HCT116 (cell line): ENCODE measurements around the gene PPP1R13L. TPM values are rescaled to one million over a fixed set of nuclear protein-coding genes. Genes with fewer than 3 reads are reported as not detected.
"Not testable (repeated sequence)": the region's sequence is repeated elsewhere in the genome, so short reads cannot be mapped to it uniquely, and the experiment has no call there.

Source experiments
- ATAC-seq: fragments of 200-7000 bp; cut with Tn5 transposase; 2 replicates; pipeline ENCODE4 v1.9.1; 2020; ENCODE audit warnings: mild to moderate bottlenecking, moderate library complexity
- BruUV-seq: library from RNA; stranded (reverse); fragments of 400-500 nt; replicated peaks from 2 replicates; lab custom pipeline; 2021; lab: Mats Ljungman, UMichigan
- CTCF ChIA-PET: fragments of 300-600 bp; sonication (Branson Sonifier 250); formaldehyde crosslinking; loops from one replicate; lab custom pipeline; 2021; ENCODE audit warnings: antibody characterized with exemption; lab: Charles Lee
- POLR2A ChIA-PET: fragments of 300-600, 350-600 bp; sonication (Branson Sonifier 250); formaldehyde crosslinking; loops from one replicate; lab custom pipeline; 2021; ENCODE audit warnings: antibody characterized with exemption; lab: Charles Lee
- RAD21 ChIA-PET, 2 experiments: fragments of 300-600 bp; sonication (Branson Sonifier 250); formaldehyde crosslinking; loops; one replicate each; lab custom pipeline; 2023; ENCODE audit warnings: low total read pairs in 2 of 2; ENCODE audit not compliant: uncharacterized antibody in 2 of 2, unreplicated experiment in 2 of 2, low non-redundant PET in 1 of 2; lab: Charles Lee
- DNase-seq: peaks from one replicate; pipeline ENCODE4 v3.0.0-alpha.2; 2010; ENCODE audit warnings: low read depth, low spot score
- H2AFZ ChIP-seq: fragments of 200-600 bp; shearing (Covaris generic), sonication (generic); 2 replicates; pipeline ENCODE4 v1.6.1; 2017; ENCODE audit warnings: low read depth, mixed run types, mixed read lengths, antibody characterized with exemption, low read length; ENCODE audit not compliant: poor library complexity, severe bottlenecking
- H3K27ac ChIP-seq: 2 replicates; pipeline ENCODE4 v1.5.1; 2012; ENCODE audit warnings: low read depth, low read length
- H3K27me3 ChIP-seq: fragments of 200-600 bp; sonication (generic); 2 replicates; pipeline ENCODE4 v1.6.1; 2016; ENCODE audit warnings: mixed run types, low read length, mixed read lengths; ENCODE audit not compliant: insufficient read depth
- H3K36me3 ChIP-seq, 2 experiments: fragments of 200-500 bp in 1 of 2; fragments of 200-600 bp in 1 of 2; sonication (Bioruptor generic) in 1 of 2; sonication (generic) in 1 of 2; 2 replicates each; pipeline versions ENCODE4 v1.5.1 to v1.6.1; 2014 to 2016; ENCODE audit warnings: low read length in 2 of 2, inconsistent platforms in 1 of 2, mixed read lengths in 1 of 2, mixed run types in 1 of 2; ENCODE audit not compliant: insufficient read depth in 2 of 2, control insufficient read depth in 1 of 2
- H3K4me1 ChIP-seq, 2 experiments: fragments of 200-600 bp in 1 of 2; sonication (generic) in 1 of 2; 2 replicates each; pipeline versions ENCODE4 v1.5.1 to v1.6.1; 2012 to 2017; ENCODE audit warnings: low read length in 2 of 2, inconsistent platforms in 1 of 2, mild to moderate bottlenecking in 1 of 2, mixed read lengths in 1 of 2, mixed run types in 1 of 2, moderate library complexity in 1 of 2; ENCODE audit not compliant: insufficient read depth in 2 of 2, control insufficient read depth in 1 of 2
- H3K4me2 ChIP-seq: fragments of 200-600 bp; sonication (generic); 2 replicates; pipeline ENCODE4 v1.6.1; 2017; ENCODE audit warnings: mixed run types, low read length, mixed read lengths
- H3K4me3 ChIP-seq, 2 experiments: fragments of 200-600 bp in 1 of 2; sonication (generic) in 1 of 2; replicated peaks in 1 of 2; 2 replicates each; pipeline ENCODE4 v1.5.1; 2011 to 2016; ENCODE audit warnings: low read length in 2 of 2, control low read depth in 1 of 2, low read depth in 1 of 2, mild to moderate bottlenecking in 1 of 2, mixed read lengths in 1 of 2, mixed run types in 1 of 2
- H3K79me2 ChIP-seq: fragments of 200-600 bp; sonication (generic); 2 replicates; pipeline ENCODE4 v1.6.1; 2017; ENCODE audit warnings: mild to moderate bottlenecking, mixed run types, low read length, moderate library complexity, mixed read lengths; ENCODE audit not compliant: insufficient read depth
- H3K9ac ChIP-seq: fragments of 200-600 bp; sonication (generic); 2 replicates; pipeline ENCODE4 v1.6.1; 2016; ENCODE audit warnings: low read length, mixed read lengths
- H3K9me2 ChIP-seq: fragments of 200-600 bp; sonication (generic), shearing (Covaris generic); 2 replicates; pipeline ENCODE4 v1.6.1; 2017; ENCODE audit warnings: mixed run types, mild to moderate bottlenecking, moderate library complexity; ENCODE audit not compliant: insufficient read depth
- H3K9me3 ChIP-seq, 2 experiments: fragments of 200-500 bp in 1 of 2; fragments of 200-600 bp in 1 of 2; sonication (Bioruptor generic) in 1 of 2; sonication (generic) in 1 of 2; 2 replicates each; pipeline ENCODE4 v1.6.1; 2014 to 2017; ENCODE audit warnings: low read length in 2 of 2, mixed read lengths in 2 of 2, inconsistent platforms in 1 of 2, low read depth in 1 of 2, mild to moderate bottlenecking in 1 of 2, mixed run types in 1 of 2, moderate library complexity in 1 of 2; ENCODE audit not compliant: control insufficient read depth in 1 of 2, insufficient read depth in 1 of 2
- H4K20me1 ChIP-seq: fragments of 200-600 bp; sonication (generic), shearing (Covaris generic); 2 replicates; pipeline ENCODE4 v1.6.1; 2017; ENCODE audit warnings: mixed run types, mild to moderate bottlenecking, moderate library complexity; ENCODE audit not compliant: insufficient read depth
- EGR1 ChIP-seq: IDR thresholded peaks from 2 replicates; pipeline ENCODE4 v1.6.1; 2012; ENCODE audit warnings: low read depth
- FOSL1 ChIP-seq: IDR thresholded peaks from 2 replicates; pipeline ENCODE4 v1.6.1; 2012; ENCODE audit warnings: low read depth
- intact Hi-C: fragments of 100-400 bp; cut with micrococcal nuclease; formaldehyde crosslinking; loops from 2 replicates; pipeline ENCODE4 v1.10.0; 2022
- total RNA-seq: library from RNA; stranded (reverse); gene quantifications from one replicate; pipeline ENCODE4 v1.2.1, GENCODE V29; 2021; ENCODE audit not compliant: unreplicated experiment

Gene PPP1R13L
- total RNA-seq, 1 experiment from 2014 or later, result 89.1 TPM

DNA sequence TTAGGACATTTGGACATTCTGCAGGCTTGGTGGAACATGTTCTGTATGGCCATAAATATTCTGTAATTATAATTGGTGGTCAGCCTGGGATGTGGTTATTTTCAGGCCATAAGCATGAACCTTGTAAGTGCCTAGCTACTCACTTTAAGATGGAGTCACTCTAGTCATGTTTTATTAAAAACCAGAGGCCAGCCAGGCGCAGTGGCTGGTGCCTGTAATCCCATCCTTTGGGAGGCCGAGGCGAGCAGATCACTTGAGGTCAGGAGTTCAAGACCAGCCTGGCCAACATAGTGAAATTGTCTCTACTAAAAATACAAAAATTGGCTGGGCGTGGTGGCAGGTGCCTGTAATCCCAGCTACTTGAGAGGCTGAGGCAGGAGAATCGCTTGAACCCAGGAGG, 2.7 kb upstream of the PPP1R13L start:
- peaks cover 2 to 16% of the 10 kb centered on the region in 2 experiments; a peak in 2 of 4 replicates for H3K36me3 ChIP-seq
- H3K9me2 ChIP-seq, BruUV-seq, RAD21 ChIA-PET, ATAC-seq, intact Hi-C loops, H3K27me3 ChIP-seq, H4K20me1 ChIP-seq, H3K9me3 ChIP-seq, H2AFZ ChIP-seq, DNase-seq: not testable (repeated sequence)
- H3K9ac ChIP-seq, result peak overlapping the region; percentile 79
- ChIA-PET CTCF (interaction anchor here (1.2 kb wide), 1 partner anchor 77 kb away, joined by 3 read pairs; no protein-coding TSS in a partner anchor), POLR2A (interaction anchor here (1.0 kb wide), 1 partner anchor 14 kb away, joined by 3 read pairs; no protein-coding TSS in a partner anchor)
- peaks cover 11 to 39% of the 10 kb centered on the region in 2 experiments for H3K4me1 ChIP-seq
- peaks cover 54% of the 10 kb centered on the region for H3K79me2 ChIP-seq
- H3K4me3 ChIP-seq, result peak overlapping the region; percentile 83 to 99
- H3K4me2 ChIP-seq, result peak overlapping the region; percentile 78
- peak overlapping the region; percentile 87; the same call in 1 of the 2 replicates for H3K27ac ChIP-seq

DNA sequence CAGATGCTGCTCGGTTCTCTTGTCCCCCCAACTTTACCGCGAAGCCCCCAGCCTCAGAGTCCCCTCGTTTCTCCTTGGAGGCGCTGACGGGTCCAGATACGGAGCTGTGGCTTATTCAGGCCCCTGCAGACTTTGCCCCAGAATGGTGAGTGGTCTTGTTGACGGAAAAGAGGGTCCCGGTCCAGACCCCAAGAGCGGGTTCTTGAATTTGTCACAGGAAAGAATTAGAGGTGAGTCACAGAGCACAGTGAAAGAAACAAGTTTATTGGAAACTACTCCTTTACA, 2.2 kb upstream of the PPP1R13L start:
- H3K79me2 ChIP-seq, result peaks cover 57% of the 10 kb centered on the region
- no peak for TF ChIP-seq FOSL1
- TF ChIP-seq EGR1, result no peak
- peak overlapping the region; percentile 79 for H3K9ac ChIP-seq
- no peaks in the 10 kb centered on the region for H4K20me1 ChIP-seq
- H3K4me2 ChIP-seq, result peak overlapping the region; percentile 78
- no peaks in the 10 kb centered on the region for H3K9me2 ChIP-seq
- ChIA-PET RAD21 (no interaction called here), POLR2A (interaction anchor here (1.0 kb wide), 1 partner anchor 15 kb away, joined by 3 read pairs; no protein-coding TSS in a partner anchor), CTCF (no interaction called here)
- H3K27ac ChIP-seq, result peak overlapping the region; percentile 87
- no peaks in the 10 kb centered on the region for H3K27me3 ChIP-seq
- DNase-seq (no peak), ATAC-seq (no peak)
- peaks cover 11 to 45% of the 10 kb centered on the region in 2 experiments for H3K4me1 ChIP-seq
- H3K4me3 ChIP-seq, result peak overlapping the region; percentile 83 to 99
- H3K36me3 ChIP-seq, result peaks cover 0 to 16% of the 10 kb centered on the region in 2 experiments; a peak in 1 of 4 replicates
- no TSS peak for BruUV-seq
- H3K9me3 ChIP-seq, result no peaks in the 10 kb centered on the region
- intact Hi-C loops, result no loop called here
- H2AFZ ChIP-seq, result no peak overlapping the region
